ENCODE measurements around the gene PAPPA. TPM values are rescaled to one million over a fixed set of nuclear protein-coding genes. Genes with fewer than 3 reads are reported as not detected.

Gene PAPPA
- total RNA-seq, 1 experiment from 2014 or later: 3.9 TPM

- POLR2A ChIA-PET (ENCODE audit: unreplicated experiment): no interaction called here
- no peak overlapping the region for H3K27ac ChIP-seq
These were observed 169.4 kb downstream of the PAPPA start for GRCh38 chr9:116323012-116323411.

GRCh38 chr9:116323571-116323970 lies 170.0 kb downstream of the PAPPA start:
- H3K9me2 ChIP-seq (ENCODE audit: insufficient read depth): no peaks in the 10 kb centered on the region
- peaks cover 21% of the 10 kb centered on the region for H3K4me1 ChIP-seq (replicated peaks; ENCODE audit: insufficient read depth)
- CTCF ChIA-PET: interaction anchor here (0.7 kb wide), 1 partner anchor 73 kb away, joined by 3 read pairs; no protein-coding TSS in a partner anchor
- no peak overlapping the region for H2AFZ ChIP-seq
- no peaks in the 10 kb centered on the region for H4K20me1 ChIP-seq (ENCODE audit: insufficient read depth)
- peaks cover 3% of the 10 kb centered on the region; the same call in 1 of the 2 replicates for H3F3A ChIP-seq (ENCODE audit: insufficient read depth, low read depth)
- H3K27ac ChIP-seq: no peak overlapping the region
- no peaks in the 10 kb centered on the region for H3K9me3 ChIP-seq (ENCODE audit: insufficient read depth, low read depth)
- intact Hi-C loops (cut with micrococcal nuclease; ENCODE audit: unreplicated experiment): no loop called here
- DNase-seq: peak; percentile 1 to 53
- no peaks in the 10 kb centered on the region for H3K36me3 ChIP-seq (ENCODE audit: low read depth)
- no peak overlapping the region for H3K4me3 ChIP-seq
- H3K4me2 ChIP-seq: peak overlapping the region; percentile 18
- no TSS peak for BruUV-seq (replicated peaks)
- TF ChIP-seq EZH2 (IDR thresholded peaks at IDR 0.05; ENCODE audit: low read depth) (no peak), CTCF (conservative IDR thresholded peaks at IDR 0.05) (no peak)
- no peaks in the 10 kb centered on the region for H3K79me2 ChIP-seq (ENCODE audit: low read depth)
- H3K27me3 ChIP-seq (ENCODE audit: insufficient read depth, low read depth): no peaks in the 10 kb centered on the region
- POLR2A ChIA-PET (ENCODE audit: unreplicated experiment): no interaction called here

More at GRCh38 chr9:116323012-116323411, 169.4 kb downstream of the PAPPA start:
- no peaks in the 10 kb centered on the region for H3K79me2 ChIP-seq (ENCODE audit: low read depth)
- no peaks in the 10 kb centered on the region for H3K9me3 ChIP-seq (ENCODE audit: insufficient read depth, low read depth)
- no peak overlapping the region for H2AFZ ChIP-seq
- no peak overlapping the region for H3K4me3 ChIP-seq
- H3K36me3 ChIP-seq (ENCODE audit: low read depth): no peaks in the 10 kb centered on the region
- peaks cover 3% of the 10 kb centered on the region; the same call in 1 of the 2 replicates for H3F3A ChIP-seq (ENCODE audit: insufficient read depth, low read depth)
- H4K20me1 ChIP-seq (ENCODE audit: insufficient read depth): no peaks in the 10 kb centered on the region
- no TSS peak for BruUV-seq (replicated peaks)
- intact Hi-C loops (cut with micrococcal nuclease; ENCODE audit: unreplicated experiment): no loop called here
- no peak for TF ChIP-seq CTCF (conservative IDR thresholded peaks at IDR 0.05)
- no peak for TF ChIP-seq EZH2 (IDR thresholded peaks at IDR 0.05; ENCODE audit: low read depth)
- peaks cover 21% of the 10 kb centered on the region for H3K4me1 ChIP-seq (replicated peaks; ENCODE audit: insufficient read depth)
- H3K9me2 ChIP-seq (ENCODE audit: insufficient read depth): no peaks in the 10 kb centered on the region
- CTCF ChIA-PET: interaction anchor here (0.7 kb wide), 1 partner anchor 72 kb away, joined by 3 read pairs; no protein-coding TSS in a partner anchor
- DNase-seq: no peak
- 0 out of 2 replicates have a peak overlapping the region, but pooled peaks have one; percentile 18 for H3K4me2 ChIP-seq
- H3K27me3 ChIP-seq (ENCODE audit: insufficient read depth, low read depth): no peaks in the 10 kb centered on the region

- no peak overlapping the region for H3K27ac ChIP-seq
- H3K4me3 ChIP-seq: no peak overlapping the region
- intact Hi-C loops (cut with micrococcal nuclease; ENCODE audit: unreplicated experiment): no loop called here
- DNase-seq: no peak
- H4K20me1 ChIP-seq (ENCODE audit: insufficient read depth): no peaks in the 10 kb centered on the region
- H2AFZ ChIP-seq: no peak overlapping the region
- no peaks in the 10 kb centered on the region for H3K79me2 ChIP-seq (ENCODE audit: low read depth)
- ChIA-PET POLR2A (ENCODE audit: unreplicated experiment) (no interaction called here), CTCF (no interaction called here)
- peaks cover 3% of the 10 kb centered on the region; the same call in 1 of the 2 replicates for H3F3A ChIP-seq (ENCODE audit: insufficient read depth, low read depth)
- H3K4me1 ChIP-seq (replicated peaks; ENCODE audit: insufficient read depth): peaks cover 21% of the 10 kb centered on the region
- no peaks in the 10 kb centered on the region for H3K36me3 ChIP-seq (ENCODE audit: low read depth)
- TF ChIP-seq EZH2 (IDR thresholded peaks at IDR 0.05; ENCODE audit: low read depth) (no peak), CTCF (conservative IDR thresholded peaks at IDR 0.05) (no peak)
- H3K9me3 ChIP-seq (ENCODE audit: insufficient read depth, low read depth): no peaks in the 10 kb centered on the region
- no peak overlapping the region for H3K4me2 ChIP-seq
- no TSS peak for BruUV-seq (replicated peaks)
- H3K27me3 ChIP-seq (ENCODE audit: insufficient read depth, low read depth): no peaks in the 10 kb centered on the region
- H3K9me2 ChIP-seq (ENCODE audit: insufficient read depth): no peaks in the 10 kb centered on the region
These were observed 172.3 kb downstream of the PAPPA start for GRCh38 chr9:116325924-116326323.

Measured in PC-9 (cell line).